Motor neuron (in vitro differentiated cells): ENCODE results near the gene BIK. TPM values are rescaled to one million over a fixed set of nuclear protein-coding genes. Genes with fewer than 3 reads are reported as not detected.

Experiments
- ATAC-seq, 8 experiments: fragments of 200-7000 bp; cut with Tn5 transposase; replicated peaks in 6 of 8; 2 replicates each; pipeline ENCODE4 v1.8.0; 2021; ENCODE audit warnings: mild to moderate bottlenecking in 8 of 8, moderate library complexity in 8 of 8
- H3K27ac ChIP-seq, 2 donors: fragments of 250-450 bp; sonication (Bioruptor Pico); 2 replicates each; pipeline ENCODE4 v1.9.0; 2021; ENCODE audit warnings: antibody characterized with exemption in 2 of 2, mild to moderate bottlenecking in 2 of 2, moderate library complexity in 1 of 2
- H3K4me1 ChIP-seq, 2 donors: fragments of 250-450 bp; sonication (Bioruptor Pico); replicated peaks in 1 of 2; 2 replicates each; pipeline ENCODE4 v1.6.1; 2021; ENCODE audit warnings: antibody characterized with exemption in 2 of 2, mild to moderate bottlenecking in 2 of 2, moderate library complexity in 1 of 2
- H3K4me3 ChIP-seq, 5 donors: fragments of 250-450 bp; sonication (Bioruptor Pico); 2 replicates each; pipeline ENCODE4 v1.9.0; 2021; ENCODE audit warnings: antibody characterized with exemption in 5 of 5, mild to moderate bottlenecking in 5 of 5, moderate library complexity in 4 of 5
- whole genome bisulfite sequencing, 10 experiments: fragments of 450-650 bp; shearing (Covaris generic); methylation state at CpG; one replicate each; pipeline ENCODE4 v1.0.0; 2022; 5-methylcytosine and 5-hydroxymethylcytosine counted together
- in situ Hi-C, 9 experiments: fragments of 400-800 bp; cut with MboI; loops; one replicate each; pipeline ENCODE4 v1.15.0; 2021; ENCODE audit warnings: low sequenced_read_pairs in 9 of 9, low pct_unique_long_range_greater_than_20kb in 2 of 9; ENCODE audit not compliant: unreplicated experiment in 9 of 9
- total RNA-seq, 8 experiments: library from RNA; unstranded; fragments of 300-600 nt; gene quantifications; 2 replicates each; pipeline versions ENCODE4 v1.2.3 to v1.2.4, GENCODE V29; 2022

The BIK gene
- total RNA-seq, 8 experiments from 2014 or later, result 0.32 to 3.0 (median 0.99) TPM

DNA sequence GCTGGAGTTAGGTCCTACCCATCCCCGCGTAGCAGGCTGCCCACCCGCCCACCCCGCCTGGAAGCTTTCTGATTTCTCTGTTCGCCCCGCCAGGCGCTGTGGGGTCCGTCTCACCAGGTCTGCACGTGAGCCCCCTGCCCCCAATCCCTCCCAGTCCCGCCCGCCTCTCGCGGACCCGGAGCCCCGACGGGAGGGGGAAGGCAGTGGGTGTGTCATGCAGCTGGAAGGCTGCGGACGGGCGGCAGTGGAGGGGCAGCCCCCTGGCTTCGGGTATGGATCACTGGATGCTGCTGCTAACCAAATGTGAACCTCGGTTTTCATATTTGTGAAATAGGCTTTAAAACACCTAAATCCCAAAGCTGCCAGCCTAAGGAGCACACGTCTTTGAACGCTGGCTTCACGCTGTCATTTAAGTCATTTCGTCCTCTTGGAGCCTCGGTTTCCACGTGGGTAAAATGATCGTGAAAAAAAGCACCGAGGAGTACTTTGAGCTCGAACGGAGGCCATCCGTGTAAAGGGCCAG is 568 bp upstream of the BIK start:
- WGBS, 10 experiments, result 0 to 4% (median 0%) methylated on average over 3 to 10 of the region's 32 CpGs; no CpG with 5 or more reads in 6 of the 10 experiments
- Histone ChIP-seq H3K4me3 (peak overlapping the region; percentile 35 to 46 (median 40)), H3K27ac (no peak overlapping the region), H3K4me1 (no peaks in the 10 kb centered on the region)
- ATAC-seq, result peak; percentile 11 to 56 (median 30)
- in situ Hi-C loops, result no loop called here

DNA sequence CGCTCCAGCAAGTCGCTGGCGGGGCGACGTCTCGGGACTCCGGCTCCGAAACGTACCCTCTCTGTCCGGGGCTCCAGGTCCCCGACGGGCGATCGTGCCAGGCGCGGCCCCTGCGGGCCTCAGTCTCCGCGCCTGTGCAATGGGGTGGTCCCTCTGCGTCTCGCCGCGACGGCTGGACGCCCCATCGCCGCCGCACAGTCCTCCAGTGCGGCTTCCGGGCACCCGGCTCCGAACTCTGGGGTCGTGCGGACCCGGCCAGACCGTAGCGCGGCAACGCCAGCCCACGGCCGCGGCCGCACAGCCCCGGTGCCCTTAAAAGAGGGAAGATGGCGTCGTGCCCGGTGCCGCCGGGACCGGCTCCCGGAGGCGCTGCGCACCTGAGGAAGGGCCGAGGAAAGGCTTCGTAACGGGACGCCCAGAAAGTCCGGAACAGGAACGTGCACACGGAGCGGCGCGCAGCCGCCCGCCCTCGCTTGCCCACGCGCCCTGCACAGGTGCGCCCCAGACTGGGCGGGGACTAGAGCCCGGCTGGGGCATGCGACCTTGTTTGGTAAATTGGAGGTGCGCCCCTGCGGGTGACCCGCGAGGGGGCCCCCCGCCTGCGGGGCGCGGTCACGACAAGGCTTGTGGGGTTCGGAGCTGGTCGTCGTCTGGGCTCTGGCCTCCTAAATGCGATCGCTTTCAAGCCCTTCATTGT is 525 bp downstream of the BIK start:
- Histone ChIP-seq H3K27ac (no peak overlapping the region), H3K4me3 (peak overlapping the region; percentile 35 to 46 (median 40)), H3K4me1 (no peaks in the 10 kb centered on the region)
- WGBS, 10 experiments, result 1 to 6% (median 1%) methylated on average over 16 to 32 of the region's 86 CpGs; no CpG with 5 or more reads in 7 of the 10 experiments
- peak; percentile 25 to 46 (median 38) for ATAC-seq
- in situ Hi-C loops, result no loop called here

DNA sequence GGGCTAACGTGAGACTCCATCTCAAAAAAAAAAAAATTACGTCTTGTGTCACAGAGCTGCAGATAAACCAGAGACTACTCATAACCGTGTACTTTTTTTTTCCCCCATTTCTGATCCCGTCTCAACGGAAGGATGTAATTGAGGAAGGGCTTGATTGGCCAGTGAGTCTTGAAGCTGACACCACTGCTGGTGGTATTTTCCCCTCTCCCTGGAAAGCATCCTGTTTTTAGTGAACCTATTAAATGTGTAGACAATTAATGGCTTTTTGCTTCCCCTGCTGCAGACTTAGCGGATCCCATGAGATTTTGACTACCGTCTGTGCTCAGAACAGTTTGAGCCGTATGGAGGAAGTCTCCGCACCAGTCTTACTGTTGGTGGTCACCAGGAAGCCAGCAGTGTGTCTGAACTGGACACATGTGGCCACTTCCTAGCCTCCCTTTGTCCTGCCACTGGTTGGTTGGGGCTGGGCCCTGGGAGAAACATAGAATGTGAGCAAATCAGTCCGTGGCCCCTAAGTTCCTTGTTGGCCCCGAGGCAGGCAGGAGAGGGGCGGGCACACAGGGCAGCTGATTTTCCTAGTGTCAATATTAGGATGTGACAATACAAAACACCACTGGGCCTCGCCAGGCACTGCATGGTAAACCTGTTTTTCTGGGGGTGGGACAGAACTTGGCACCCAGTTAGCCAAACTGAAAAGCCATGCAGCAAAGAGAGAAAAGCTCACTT is 3.1 kb downstream of the BIK start:
- no peak overlapping the region for H3K4me3 ChIP-seq
- H3K4me1 ChIP-seq, result no peaks in the 10 kb centered on the region
- 60 to 80% (median 71%) methylated on average over 1 to 9 of the region's 13 CpGs; no CpG with 5 or more reads in 2 of the 10 experiments for WGBS, 10 experiments
- no peak overlapping the region for H3K27ac ChIP-seq
- in situ Hi-C loops, result no loop called here
- no peak for ATAC-seq

DNA sequence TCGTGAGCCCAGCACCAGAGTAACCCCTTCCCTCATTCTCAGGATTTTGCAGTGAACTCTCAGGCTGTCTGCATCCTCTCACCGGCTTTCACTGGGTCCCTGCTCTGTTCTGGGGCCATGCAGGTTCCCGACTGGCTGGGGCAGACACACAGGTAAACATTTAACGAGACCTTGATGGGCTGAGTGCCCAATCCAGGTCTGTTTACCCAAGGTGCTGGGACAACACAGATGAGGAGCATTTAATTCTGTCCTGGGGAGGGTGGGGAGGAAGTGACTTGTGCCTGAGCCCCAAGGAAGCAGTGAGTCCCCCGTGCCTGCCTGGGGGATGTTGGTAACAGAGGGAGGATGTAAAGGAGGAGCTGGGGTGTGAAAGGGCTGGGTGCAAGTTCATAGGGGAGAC is 4.4 kb downstream of the BIK start:
- WGBS, 10 experiments, result 20 to 33% (median 27%) methylated on average over 1 to 4 of the region's 5 CpGs; no CpG with 5 or more reads in 7 of the 10 experiments
- no peaks in the 10 kb centered on the region for H3K4me1 ChIP-seq
- in situ Hi-C loops, result no loop called here
- H3K4me3 ChIP-seq, result no peak overlapping the region
- ATAC-seq, result no peak
- no peak overlapping the region for H3K27ac ChIP-seq

DNA sequence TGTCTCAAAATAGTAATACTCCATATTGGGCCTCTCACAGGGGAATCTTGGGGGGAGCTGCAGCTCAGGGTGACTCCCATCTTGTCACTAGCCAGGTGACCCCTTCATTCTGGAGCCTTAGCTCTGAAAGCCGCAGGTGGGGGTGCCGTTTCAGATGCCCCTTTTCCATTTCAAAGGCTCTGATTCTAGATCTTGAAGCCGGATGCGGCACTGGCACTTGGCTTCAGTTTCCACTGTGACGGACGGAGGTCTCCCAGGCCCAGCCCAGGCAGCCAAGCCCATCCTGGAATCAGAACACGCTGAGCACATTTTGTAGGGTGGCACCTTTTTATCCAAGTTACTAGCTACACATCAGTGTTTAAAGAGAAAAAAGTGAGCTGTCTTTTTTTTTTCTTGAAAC is 6.4 kb downstream of the BIK start:
- no peak for ATAC-seq
- in situ Hi-C loops, result no loop called here
- Histone ChIP-seq H3K4me3 (no peak overlapping the region), H3K27ac (no peak overlapping the region), H3K4me1 (no peaks in the 10 kb centered on the region)
- WGBS, 10 experiments, result 40 to 92% (median 85%) methylated on average over 1 to 5 of the region's 7 CpGs; no CpG with 5 or more reads in 3 of the 10 experiments

DNA sequence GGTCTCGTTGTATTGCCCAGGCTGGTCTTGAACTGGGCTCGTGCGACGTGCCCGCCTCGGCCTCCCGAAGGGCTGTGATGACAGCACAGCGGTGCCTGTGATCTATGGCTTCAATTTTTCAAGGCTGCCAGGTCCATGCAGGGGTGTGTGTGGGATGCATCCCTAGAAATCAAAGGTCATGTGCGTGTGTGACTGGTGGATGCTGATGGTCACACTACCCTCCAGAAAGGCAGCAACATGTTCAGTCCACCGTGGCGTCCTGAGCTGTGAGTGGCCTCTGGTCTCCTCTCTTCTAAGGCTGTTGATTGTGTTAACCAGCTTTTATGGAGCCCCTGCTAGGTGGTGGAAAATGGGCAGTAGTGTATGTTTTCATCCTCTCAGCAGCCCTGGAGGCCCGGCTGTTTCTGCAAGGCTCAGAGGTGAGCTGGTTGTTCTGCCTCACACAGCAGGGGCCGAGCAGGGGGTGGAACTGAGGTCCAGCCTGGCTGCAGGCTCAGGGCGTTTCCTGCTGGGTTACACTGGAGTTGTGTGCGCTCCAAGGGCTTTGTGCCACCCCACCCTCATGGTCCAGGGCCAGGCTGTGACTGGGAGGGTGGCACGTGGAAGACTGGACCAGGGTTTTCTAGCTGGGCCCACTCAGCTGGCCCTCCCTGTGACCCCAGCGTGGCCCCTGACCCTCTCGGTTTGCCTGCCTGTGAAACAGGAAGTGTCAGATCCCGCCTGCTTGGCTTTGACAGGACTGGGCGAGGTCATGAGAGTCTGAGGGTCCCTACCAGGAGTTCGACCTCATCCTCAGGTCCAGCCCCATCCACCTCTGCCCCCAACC is 7.7 kb downstream of the BIK start:
- 0 to 100% (median 83%) methylated on average over 1 to 15 of the region's 21 CpGs; no CpG with 5 or more reads in 2 of the 10 experiments for WGBS, 10 experiments
- ATAC-seq, result peak in 3 of 8 experiments; percentile 54 to 72 (median 54)
- Histone ChIP-seq H3K27ac (no peak overlapping the region), H3K4me1 (no peaks in the 10 kb centered on the region), H3K4me3 (no peak overlapping the region)
- in situ Hi-C loops, result no loop called here

DNA sequence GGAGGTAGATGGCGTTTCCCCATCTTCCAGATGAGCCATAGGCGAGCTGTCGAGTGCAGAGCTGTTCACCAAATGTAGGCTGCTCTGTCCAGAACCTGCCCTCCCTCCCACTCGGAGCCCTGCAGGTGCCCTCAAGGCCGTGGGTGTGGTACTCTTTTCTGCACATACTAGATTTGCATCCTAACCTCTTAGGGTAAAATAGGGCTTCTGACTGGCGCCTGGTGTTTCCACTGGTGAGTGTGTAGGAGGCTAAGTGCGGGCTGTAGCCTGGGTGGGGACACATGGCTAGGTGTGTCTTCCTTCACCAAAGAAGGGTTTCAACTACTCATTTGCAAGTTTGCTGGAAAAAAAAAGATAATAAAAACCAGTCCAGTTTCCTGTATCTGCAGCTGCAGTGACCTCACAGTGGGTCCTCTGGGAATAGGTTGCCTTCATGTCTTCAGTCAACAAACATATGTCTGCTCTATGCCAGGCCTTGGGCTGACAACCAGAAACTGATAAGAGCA is 8.5 kb downstream of the BIK start:
- peak in 3 of 8 experiments; percentile 81 to 87 (median 86) for ATAC-seq
- no peak overlapping the region for H3K27ac ChIP-seq
- 0 to 100% (median 50%) methylated on average over 1 to 3 of the region's 7 CpGs; no CpG with 5 or more reads in 6 of the 10 experiments for WGBS, 10 experiments
- no peaks in the 10 kb centered on the region for H3K4me1 ChIP-seq
- no peak overlapping the region for H3K4me3 ChIP-seq
- in situ Hi-C loops, result no loop called here

DNA sequence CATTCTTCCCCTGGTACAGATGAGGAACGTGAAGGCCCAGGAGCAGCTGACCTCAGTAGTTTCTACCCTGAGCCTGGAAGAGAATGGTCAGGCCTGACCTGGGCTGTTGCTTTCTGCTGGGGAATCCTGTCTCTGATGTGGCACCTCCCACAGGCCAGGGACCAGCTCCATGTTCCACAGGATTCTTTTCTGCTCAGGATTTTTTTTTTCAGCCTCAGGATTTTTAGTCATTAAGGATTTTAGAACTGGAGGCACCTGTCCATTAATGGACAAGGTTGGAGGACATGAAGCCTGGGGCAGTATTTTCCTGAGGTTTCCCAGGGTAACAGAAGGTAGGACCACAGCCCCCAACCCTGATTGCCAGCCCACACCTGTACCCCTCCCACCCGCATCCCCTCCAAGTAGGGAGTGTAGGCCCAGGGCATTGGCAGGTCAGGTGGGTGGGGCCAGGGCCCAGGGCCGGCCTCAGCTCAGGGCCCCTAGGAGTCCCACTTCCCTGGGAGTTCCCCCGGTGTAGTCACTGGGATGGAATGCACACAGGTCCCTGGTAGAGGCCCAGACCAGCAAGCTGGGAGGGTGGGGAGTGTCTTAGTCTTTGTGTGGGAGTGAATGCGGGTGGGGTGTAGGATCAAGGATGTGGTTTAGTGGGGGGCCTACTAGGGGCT is 16.1 kb downstream of the BIK start:
- in situ Hi-C loops, result no loop called here

DNA sequence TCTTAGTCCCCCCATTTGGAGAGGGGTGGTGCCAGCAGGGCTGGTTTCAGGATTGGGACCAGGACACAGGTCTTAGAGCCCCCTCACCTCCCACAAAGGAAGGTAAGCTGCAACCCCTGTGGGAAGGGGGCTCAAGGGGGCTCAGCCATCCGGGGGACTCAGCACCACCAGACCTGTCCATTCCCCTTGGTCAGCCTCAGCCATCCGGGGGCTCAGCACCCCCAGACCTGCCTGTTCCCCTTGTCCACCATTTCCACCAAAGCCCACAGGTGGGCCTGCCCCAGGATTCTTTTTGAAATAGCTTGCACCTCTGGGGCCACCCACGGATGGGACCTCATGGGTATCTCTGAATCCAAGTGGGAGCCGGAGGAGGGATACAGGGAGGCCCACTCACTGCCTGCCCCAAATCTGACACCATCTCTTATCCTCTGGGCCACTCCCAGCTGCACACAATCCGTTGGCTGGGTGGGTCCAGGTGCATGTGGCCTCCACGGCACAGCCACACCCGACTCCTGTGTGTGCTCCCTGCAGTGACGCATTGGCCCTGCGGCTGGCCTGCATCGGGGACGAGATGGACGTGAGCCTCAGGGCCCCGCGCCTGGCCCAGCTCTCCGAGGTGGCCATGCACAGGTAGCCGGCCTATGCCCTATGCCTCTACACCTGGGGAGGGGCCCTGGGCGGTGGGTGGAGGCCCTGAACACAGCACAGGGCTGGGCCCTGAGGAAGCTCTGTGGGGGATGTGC is 16.8 kb downstream of the BIK start:
- peak in 4 of 8 experiments; percentile 10 to 15 (median 13) for ATAC-seq
- no peak overlapping the region for H3K4me3 ChIP-seq
- in situ Hi-C loops, result no loop called here
- WGBS, 10 experiments, result 84 to 90% methylated on average over 2 to 11 of the region's 17 CpGs; no CpG with 5 or more reads in 8 of the 10 experiments
- no peak overlapping the region for H3K27ac ChIP-seq
- no peaks in the 10 kb centered on the region for H3K4me1 ChIP-seq

More for the DNA sequence above, 16.1 kb downstream of the BIK start:
- Histone ChIP-seq H3K4me1 (no peaks in the 10 kb centered on the region), H3K4me3 (no peak overlapping the region), H3K27ac (no peak overlapping the region)
- WGBS, 10 experiments, result 0 to 100% (median 57%) methylated on average over 1 of the region's 5 CpGs; no CpG with 5 or more reads in 7 of the 10 experiments
- peak; percentile 31 to 86 (median 66) for ATAC-seq

DNA sequence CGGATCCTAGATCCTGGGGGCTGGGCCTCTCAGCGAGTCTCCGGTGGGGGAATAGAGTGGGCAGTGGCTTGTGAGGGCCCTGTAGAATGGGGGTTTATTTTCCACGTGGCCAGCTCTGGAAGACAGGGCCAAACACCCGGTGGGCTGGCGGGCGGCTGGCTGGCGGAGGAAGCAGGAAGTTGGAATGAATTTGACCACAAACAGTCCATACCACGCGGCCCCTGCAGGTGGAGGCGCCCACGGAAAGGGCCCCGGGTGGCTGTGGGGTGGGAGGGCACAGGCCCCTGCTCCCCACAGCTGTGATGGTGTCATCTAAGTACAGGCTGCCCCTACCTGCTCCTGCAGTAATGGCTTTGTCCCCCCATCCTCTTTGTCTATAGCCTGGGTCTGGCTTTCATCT is 17.6 kb downstream of the BIK start:
- no peak overlapping the region for H3K27ac ChIP-seq
- no peak for ATAC-seq
- no peak overlapping the region for H3K4me3 ChIP-seq
- in situ Hi-C loops, result no loop called here
- WGBS, 10 experiments, result 67 to 100% (median 90%) methylated on average over 1 to 3 of the region's 13 CpGs; no CpG with 5 or more reads in 7 of the 10 experiments
- no peaks in the 10 kb centered on the region for H3K4me1 ChIP-seq

DNA sequence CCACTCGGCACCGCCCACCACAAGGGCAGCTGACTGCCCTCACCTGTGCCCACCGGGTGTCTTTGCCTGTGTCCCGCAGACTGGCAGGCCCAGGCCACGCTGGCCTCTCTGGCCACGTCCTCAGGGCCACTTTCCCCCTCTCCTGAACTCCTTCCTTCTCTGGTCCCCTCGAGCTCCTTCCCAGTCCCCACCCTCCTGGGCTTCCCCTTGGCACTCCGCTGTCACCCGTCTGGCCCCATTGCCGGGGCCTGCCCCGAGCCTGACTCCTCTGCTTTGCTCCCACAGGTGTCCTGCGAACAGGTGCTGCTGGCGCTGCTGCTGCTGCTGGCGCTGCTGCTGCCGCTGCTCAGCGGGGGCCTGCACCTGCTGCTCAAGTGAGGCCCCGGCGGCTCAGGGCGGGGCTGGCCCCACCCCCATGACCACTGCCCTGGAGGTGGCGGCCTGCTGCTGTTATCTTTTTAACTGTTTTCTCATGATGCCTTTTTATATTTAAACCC is 18.4 kb downstream of the BIK start:
- Histone ChIP-seq H3K4me3 (no peak overlapping the region), H3K4me1 (no peaks in the 10 kb centered on the region), H3K27ac (no peak overlapping the region)
- peak in 1 of 8 experiments; percentile 16 for ATAC-seq
- WGBS, 10 experiments, result 54 to 83% (median 71%) methylated on average over 1 to 12 of the region's 20 CpGs; no CpG with 5 or more reads in 4 of the 10 experiments
- in situ Hi-C loops, result no loop called here
